NCI-H510A treated with DMSO at 0.1 percent for 48 hours (cell line): Measurements from ENCODE around the gene TP53.
A peak's percentile ranks its signal among the peaks of the same experiment; 100 is the strongest.
"Not testable (repeated sequence)": the region's sequence is repeated elsewhere in the genome, so short reads cannot be mapped to it uniquely, and the experiment has no call there.

Experiments used
- DNase-seq: peaks from one replicate; lab custom pipeline; 2025; lab: John Stamatoyannopoulos, UW

The TP53 gene

GRCh38 chr17:7673239-7673638, 14.1 kb downstream of the TP53 start:
- DNase-seq = no peak

DNA sequence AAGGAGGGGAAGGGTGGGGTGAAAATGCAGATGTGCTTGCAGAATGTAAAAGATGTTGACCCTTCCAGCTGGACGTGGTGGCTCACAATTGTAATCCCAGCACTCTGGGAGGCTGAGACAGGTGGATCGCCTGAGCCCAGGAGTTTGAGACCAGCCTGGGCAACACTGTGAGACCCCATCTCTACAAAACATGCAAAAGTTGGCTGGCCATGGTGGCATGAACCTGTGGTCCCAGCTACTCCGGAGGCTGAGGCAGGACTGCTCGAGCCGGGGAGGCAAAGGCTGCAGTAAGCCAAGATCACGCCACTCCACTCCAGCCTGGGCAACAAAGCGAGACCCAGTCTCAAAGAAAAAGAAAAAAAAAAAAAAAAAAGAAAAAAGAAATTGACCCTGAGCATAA, 18.8 kb downstream of the TP53 start:
- no peak for DNase-seq

DNA sequence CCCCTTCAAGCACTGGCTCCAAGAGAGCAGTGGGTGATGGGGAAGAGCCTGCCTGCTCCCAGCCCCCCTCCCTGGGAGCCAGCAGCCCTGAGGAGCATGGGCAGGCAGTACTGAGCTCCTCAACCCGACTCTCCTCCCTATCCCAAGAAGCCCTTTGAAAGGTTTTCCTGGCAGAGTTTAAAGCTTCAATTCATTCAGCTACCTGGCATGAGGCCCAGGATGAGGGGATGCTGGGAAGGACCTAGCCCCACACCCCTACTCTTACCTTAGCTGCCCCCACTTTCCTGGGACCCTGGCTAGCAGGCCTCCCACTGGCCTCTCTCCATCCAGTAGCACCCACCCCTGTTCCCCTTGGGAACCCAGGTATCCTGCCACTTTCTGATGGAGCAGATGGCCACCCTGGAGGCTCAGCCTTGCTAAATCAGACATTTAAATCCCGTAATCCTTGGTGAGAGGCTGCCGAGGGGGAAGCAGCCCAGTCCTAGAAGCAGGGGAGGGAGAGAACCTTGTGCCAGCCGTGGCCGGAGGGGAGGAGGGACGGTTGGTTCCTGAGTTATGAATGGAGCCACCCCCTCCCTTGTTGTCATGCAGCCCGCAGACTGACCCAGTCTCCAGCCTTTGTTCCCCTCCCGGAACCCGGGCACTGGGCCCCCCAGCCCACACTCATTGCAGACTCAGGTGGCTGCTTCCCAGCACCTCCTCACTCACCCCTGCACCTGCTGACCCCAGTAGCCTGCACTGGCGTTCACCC, 19.5 kb downstream of the TP53 start:
- no peak for DNase-seq

GRCh38 chr17:7656958-7657609, 30.2 kb downstream of the TP53 start:
- no peak for DNase-seq

GRCh38 chr17:7655541-7655840, 31.8 kb downstream of the TP53 start:
- DNase-seq = no peak

DNA sequence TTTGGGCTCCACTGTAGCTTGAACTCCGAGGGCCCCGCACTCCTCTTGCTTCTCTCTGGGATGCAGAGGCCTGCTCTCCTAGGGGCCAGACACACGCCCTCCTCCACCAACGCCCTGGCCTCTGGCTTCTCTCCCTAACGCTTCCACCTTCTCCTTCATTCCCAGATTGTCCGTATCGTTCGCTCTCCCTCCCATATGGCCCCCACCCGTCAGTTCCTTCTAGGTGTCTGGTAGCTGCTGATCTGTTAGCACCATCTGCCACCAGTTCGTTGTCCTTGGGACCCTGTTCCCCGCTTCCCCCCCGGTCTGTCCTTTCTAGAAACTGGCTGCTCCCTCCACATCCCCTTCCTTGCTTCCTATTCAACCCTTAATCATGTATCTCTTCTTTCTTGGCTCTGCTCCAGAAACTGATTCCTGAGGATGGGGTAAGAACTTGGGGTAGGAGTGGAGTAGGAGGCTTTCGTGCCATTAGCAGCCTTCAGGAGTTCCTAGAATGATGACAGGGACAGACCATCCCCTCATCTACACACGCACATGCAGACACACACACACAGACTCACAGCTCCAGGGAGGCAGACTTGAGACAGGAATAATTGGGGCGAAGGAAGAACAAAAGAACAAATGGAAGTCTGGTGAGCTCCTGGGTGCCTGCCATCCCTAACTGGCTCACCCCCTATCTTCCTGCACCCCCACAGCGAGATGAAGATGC, 32.3 kb downstream of the TP53 start:
- DNase-seq = no peak

GRCh38 chr17:7652388-7653356, 34.6 kb downstream of the TP53 start:
- no peak for DNase-seq

DNA sequence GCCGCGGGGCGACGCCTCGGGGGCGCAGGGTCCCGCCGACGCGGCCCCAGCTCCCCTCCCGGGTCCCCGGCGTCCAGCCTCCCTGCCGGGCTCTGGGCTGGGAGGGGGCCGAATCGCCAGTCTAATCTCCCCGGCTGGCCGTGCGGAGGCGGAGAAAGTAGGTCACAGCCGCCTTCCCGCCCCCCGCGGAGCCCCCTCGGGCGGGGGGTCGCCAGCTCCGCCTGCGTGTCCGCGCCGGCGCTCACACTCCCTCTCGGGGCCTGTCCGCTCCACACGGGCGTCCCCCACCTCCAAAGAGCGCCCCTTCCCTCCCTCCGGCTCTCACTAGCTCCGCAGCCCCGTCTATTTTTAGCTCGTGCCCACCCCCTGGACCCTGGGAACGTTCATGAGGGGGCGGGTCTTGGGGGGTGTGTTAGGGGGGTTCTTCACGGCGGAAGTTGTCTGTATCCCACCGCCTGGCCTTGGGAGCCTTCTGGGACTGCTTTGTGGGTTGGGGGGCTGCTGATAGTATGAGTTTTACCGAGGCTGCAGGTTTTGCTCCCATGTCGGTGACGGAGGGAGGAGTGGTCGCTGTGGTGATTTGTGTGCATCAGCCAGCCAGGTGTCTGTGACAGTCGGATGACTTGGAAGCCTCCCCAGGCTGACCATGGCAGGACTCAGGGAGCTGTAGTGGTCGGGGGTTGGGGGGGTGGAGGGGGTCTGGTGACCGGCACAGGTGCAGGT, 35.5 kb downstream of the TP53 start:
- DNase-seq = no peak

GRCh38 chr17:7651097-7651664, 36.1 kb downstream of the TP53 start:
- no peak for DNase-seq

DNA sequence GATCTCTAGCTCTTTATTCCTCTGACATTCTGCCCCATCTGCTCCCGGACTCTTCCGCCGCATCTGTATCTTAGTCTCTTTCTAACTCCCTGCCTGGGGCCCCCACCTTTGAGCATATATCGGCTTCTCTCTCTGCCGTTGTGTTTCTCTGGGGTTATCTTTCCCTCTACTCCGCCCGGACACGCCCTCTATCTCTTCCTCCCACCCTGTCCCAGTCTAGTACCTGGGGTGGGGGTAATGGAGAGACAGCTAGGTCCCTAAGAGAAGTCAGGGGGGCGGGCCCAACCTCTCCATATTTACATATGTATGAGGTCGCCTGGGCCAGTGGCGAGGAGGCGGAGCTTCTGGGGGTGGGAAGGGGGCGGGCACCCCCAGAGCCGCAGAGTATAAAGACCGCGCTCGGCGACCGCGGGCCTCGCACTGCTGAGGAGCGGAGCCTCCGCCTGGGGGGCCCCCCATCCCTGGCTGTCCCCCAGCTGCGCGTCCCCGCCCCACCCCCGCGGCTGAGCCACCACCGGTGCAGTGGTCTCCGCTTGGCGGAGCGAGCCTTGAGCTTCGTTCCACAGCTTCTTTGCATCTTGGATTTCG, 36.7 kb downstream of the TP53 start, which contains the start of gene ATP1B2:
Gene ATP1B2 (plus strand): TSS at position 418 of the 588 bp plus-strand sequence. CDS start 593 bp downstream, outside the sequence.
- DNase-seq = peak; percentile 50

GRCh38 chr17:7647018-7647417, 40.3 kb downstream of the TP53 start:
- DNase-seq = no peak

DNA sequence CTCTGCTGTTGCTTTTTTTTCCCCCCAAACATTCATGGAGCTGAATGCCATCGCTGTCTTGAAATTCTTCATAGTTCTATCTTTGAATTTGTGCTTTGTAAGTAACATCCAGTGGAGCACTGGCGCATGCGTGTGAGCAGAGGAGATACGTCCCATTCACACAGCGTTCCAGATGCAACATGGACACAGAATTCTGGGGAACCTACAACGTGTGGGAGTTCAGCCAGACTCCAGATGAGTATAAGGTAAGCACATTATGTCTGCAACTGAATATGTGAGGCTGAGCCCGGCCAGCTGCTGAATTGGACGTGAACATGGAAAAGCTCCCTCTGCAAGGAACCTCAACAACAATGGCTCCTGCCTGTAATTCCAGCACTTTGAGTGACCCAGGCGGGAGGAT, 40.8 kb downstream of the TP53 start:
- no peak for DNase-seq

- DNase-seq = no peak
Observed at GRCh38 chr17:7644775-7645174, 42.5 kb downstream of the TP53 start.

GRCh38 chr17:7641635-7642034, 45.7 kb downstream of the TP53 start:
- not testable (repeated sequence) for DNase-seq

DNA sequence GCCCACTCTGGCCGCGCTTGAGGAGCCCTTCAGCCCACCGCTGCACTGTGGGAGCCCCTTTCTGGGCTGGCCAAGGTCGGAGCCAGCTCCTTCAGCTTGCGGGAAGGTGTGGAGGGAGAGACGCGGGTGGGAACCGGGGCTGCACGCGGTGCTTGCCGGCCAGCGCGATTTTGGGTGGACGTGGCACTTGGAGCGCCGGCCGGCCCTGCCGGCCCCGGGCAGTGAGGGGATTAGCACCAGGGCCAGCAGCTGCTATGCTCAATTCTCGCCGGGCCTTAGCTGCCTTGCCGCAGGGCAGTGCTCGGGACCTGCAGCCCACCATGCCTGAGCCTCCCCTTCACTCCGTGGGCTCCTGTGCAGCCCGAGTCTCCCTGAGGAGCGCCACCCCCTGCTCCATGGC, 46.5 kb downstream of the TP53 start:
- no peak for DNase-seq

DNA sequence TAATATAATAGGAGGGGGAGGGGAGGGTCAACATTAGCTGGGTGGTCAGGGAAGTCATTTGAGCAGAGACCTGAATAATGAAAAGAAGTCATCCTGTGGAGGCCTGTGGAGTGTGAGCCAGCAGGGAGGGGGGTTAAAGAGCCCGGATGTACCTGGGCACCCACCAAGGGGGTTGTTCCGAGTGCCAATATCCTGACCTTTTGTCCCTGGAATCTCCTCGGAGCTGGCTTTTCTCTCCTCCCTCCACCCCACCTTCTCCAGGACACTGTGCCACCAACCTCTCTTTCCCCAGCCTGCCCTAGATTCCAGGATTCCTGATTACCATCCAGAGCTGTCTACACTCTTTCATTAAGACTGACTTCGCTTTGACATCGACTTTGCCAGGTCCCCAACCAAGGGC, 51.1 kb downstream of the TP53 start:
- DNase-seq = no peak

- peak; percentile 3 for DNase-seq
Observed at GRCh38 chr17:7634384-7634783, 52.9 kb downstream of the TP53 start.

DNA sequence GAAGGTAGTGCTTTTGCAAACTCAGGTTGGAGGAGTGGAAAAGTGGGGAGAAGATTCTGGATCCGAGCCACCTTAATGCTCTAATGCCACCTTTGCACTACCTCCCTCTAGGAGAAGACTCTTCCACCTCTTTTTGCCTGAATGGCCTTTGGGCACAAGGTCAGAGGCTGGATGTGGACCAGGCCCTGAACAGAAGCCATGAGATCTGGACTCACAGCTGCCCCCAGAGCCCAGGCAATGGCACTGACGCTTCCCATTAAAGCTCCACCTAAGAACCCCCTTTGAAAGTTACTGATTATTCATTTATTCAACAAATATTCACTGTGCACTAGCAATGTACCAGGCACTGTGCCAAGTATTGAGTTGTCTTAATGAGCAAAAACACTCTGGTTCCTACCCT, 54.2 kb downstream of the TP53 start:
- DNase-seq = no peak

DNA sequence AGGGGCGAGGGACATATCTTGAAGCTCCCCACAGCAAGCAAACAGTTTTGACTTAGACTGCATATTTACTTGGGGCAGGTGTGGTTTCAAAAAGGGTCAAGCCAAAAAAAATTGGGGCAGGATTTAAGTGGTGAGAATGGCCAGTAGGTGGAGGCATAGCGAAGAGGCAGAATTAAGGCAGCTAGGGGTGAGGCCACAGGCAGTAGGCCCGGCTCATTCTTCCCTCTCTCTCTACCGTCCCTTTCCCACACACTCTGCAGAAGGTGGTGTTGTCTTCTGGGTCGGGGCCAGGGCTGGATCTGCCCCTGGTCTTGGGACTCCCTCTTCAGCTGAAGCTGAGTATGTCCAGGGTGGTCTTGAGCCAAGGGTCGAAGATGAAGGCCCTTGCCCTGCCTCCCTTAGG, 54.8 kb downstream of the TP53 start:
- DNase-seq = peak; percentile 9
